Fibroblast of the aortic adventitia (primary cell): ENCODE measurements around the gene GATA6. TPM values are rescaled to one million over a fixed set of nuclear protein-coding genes. Genes with fewer than 3 reads are reported as not detected.

Experiments
- DNase-seq: peaks from one replicate; pipeline ENCODE4 v3.0.0-alpha.2; 2010; ENCODE audit warnings: low read depth
- H3K4me3 ChIP-seq: 2 replicates; pipeline ENCODE4 v1.5.1; 2011; ENCODE audit warnings: low read depth, mild to moderate bottlenecking, control low read depth, low read length, moderate library complexity
- CTCF ChIP-seq: IDR thresholded peaks from 2 replicates; pipeline ENCODE4 v1.5.1; 2011; ENCODE audit warnings: mild to moderate bottlenecking, low read length, control low read depth, inconsistent platforms; ENCODE audit not compliant: insufficient read depth
- total RNA-seq: library from RNA; depleted of rRNA; stranded (reverse); fragments of >200 nt; gene quantifications from 2 replicates; pipeline ENCODE4 v1.2.3, GENCODE V29; 2012; ENCODE audit warnings: low replicate concordance

GATA6 gene
- total RNA-seq, 1 donor: 34.0 TPM

DNA sequence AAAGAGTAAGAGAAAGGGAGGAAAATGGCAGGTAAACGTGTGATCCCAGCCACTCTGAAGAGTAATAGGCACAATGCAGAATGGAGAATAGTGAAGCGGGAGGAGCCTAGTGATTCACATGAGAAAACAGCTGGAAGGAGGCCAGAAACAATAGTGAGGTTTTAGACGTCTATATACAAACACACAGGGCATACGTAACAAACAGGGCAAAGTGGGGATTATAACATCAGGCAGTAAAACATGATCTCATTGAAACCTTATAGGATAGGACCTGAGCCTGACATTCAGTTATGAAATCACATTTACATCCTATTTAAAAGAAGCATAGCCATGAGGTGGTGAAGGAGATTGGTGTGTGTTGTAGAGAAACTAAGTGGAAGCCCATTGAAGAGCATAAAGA lies 33.0 kb upstream of the GATA6 start:
- DNase-seq: peak; percentile 12
- no peak overlapping the region for H3K4me3 ChIP-seq
- no peak for TF ChIP-seq CTCF

DNA sequence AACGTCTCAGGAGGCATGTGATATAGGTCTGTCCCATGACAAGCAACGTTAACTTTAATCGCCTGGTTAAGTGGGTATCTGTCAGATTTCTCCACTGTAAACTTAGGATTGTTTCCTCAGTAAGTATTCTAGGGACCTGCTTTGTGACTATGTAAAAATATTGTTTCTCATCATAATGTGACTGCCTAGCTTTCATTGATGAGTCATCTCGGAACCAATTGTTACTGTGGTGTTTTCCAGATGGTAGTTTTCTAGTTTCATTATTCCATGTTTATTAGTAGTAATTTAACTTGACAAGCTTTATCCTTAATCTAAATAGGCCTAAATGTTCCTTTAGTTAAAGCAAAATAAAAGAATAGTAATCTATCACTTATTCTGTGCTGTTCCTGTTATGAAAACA lies 28.2 kb upstream of the GATA6 start:
- no peak overlapping the region for H3K4me3 ChIP-seq
- no peak for TF ChIP-seq CTCF
- DNase-seq: no peak

DNA sequence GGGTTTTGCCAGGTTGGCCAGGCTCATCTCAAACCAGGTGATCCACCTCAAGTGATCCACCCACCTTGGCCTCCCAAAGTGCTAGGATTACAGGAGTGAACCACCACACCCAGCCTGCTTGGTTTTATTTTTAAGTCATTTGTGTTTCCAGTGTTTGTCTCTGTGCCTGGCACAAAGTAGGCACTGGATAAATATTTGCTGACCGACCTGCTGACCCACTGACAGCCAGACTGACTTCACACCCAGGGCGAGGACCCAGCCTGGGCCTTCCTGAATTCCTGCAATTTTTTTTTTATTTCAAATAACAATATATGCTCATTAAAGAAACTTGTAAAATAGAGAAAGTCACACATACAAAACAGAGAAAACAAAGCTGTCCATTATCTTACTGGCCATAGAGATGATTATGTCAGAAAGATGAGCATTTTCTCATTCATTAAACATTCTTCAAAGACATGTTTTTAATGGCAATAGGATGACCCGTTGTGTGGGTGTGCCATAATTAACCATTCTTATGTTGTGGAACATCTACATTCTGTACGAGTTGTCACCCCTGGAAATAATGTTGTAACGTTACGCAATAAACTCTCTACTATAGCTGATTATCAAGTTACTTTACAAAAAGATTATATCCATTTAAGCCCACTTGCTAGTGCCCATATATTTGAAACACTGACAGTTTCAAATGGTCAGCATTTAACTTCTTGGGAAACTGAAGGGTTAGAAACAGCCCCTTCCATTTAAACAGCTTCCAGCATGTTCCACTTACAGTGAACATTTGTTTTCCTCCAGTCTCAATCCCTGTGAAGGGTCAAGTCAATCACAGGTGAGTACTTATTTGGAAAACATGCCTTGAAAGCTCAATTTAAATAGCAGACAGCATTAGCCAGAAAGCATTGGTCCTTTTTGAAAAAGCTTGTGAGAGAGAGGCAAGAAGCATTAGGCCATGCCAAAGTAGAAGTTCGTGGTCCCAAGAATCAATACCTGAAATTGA lies 25.7 kb upstream of the GATA6 start:
- H3K4me3 ChIP-seq: no peak overlapping the region
- no peak for DNase-seq
- no peak for TF ChIP-seq CTCF

GRCh38 chr18:22145160-22145559 lies 24.2 kb upstream of the GATA6 start:
- no peak for TF ChIP-seq CTCF
- no peak overlapping the region for H3K4me3 ChIP-seq
- DNase-seq: no peak

- no peak overlapping the region for H3K4me3 ChIP-seq
- no peak for TF ChIP-seq CTCF
- no peak for DNase-seq
These were observed 19.7 kb upstream of the GATA6 start for GRCh38 chr18:22149710-22150109.

GRCh38 chr18:22152093-22152492 lies 17.3 kb upstream of the GATA6 start:
- DNase-seq: no peak
- H3K4me3 ChIP-seq: no peak overlapping the region
- TF ChIP-seq CTCF: no peak
